ENCODE measurements around the gene RMND5B.
"Not testable (repeated sequence)": the region's sequence is repeated elsewhere in the genome, so short reads cannot be mapped to it uniquely, and the experiment has no call there.

Gene RMND5B

DNA sequence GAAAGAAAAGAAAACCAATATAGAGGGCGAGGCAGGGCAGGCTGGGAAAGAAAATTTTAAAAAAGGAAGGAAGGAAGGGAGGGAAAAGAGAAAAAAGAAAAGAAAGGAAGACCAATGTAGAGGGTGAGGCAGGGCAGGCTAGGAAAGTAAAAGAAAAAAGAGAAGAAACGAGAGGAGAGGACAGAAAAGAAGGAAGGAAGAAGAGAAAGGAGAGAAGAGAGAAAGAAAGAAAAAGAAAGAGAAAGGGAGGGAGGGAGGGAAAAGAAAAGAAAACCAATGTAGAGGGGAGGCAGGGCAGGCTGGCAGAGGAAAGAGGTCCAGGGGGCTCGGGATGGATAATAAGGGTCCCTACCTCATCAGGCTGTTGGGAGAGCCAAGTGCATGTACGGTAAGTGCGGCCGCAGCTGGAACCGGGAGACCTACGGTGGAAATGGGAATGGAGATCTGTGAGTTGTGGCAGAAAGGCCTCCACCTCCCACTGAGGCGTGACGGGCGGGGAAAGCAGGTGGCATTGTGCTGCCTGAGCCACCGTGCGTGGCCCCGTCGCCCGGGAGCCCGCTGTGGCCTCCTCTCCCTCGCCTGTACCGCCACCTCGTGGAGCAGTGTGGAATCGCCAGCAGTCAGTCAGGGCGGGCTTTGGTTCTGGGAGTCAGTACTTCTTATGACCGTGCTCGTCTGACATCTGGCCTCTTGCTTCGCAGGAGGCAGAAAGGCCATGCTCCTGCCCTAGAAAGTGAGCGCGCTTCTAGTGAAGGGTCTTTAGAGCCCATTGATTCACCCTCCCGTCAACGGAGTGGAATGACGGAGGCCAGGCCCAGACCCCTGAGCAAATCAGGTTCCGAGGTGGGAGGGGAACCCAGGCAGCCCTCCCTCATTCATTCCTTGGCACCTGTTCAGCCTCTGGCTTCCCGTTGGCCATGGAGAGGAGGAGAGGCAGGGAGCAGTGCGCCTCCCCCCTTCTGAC lies 33.2 kb downstream of the RMND5B start:
- DNase-seq (ENCODE audit: low read depth in 2 of 2, low spot score in 1 of 2): peak; percentile 74 to 95

DNA sequence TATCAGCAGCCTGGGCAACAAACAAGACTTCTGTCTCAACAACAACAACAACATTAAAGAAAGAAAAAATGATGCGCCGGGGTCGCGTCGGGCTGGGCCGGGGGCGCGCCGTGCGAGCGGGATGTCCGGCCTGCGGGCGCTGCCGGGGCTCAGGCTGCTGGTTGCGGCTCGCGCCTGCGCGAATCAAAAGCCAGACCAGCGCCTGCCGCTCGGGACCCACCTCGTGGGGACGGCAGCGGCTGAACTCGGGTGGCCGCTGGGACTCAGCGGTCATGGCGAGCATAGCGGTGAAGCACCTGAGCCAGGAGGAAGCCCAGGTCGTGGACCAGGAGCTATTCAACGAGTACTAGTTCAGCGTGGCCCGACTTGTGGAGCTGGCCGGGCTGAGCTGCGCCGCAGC lies 34.8 kb downstream of the RMND5B start:
- DNase-seq (ENCODE audit: low read depth in 2 of 2, low spot score in 1 of 2): no peak

GRCh38 chr5:178170455-178170854 lies 39.6 kb downstream of the RMND5B start:
- DNase-seq (ENCODE audit: low read depth in 2 of 2, low spot score in 1 of 2): no peak

GRCh38 chr5:178174456-178174855 lies 43.6 kb downstream of the RMND5B start:
- DNase-seq (ENCODE audit: low read depth in 2 of 2, low spot score in 1 of 2): no peak

- DNase-seq (ENCODE audit: low read depth in 2 of 2, low spot score in 1 of 2): no peak
These were observed 46.0 kb downstream of the RMND5B start for GRCh38 chr5:178176791-178177190.

- DNase-seq (ENCODE audit: low read depth in 2 of 2, low spot score in 1 of 2): no peak
These were observed 46.8 kb downstream of the RMND5B start for GRCh38 chr5:178177569-178177968.

GRCh38 chr5:178180141-178180863 lies 49.5 kb downstream of the RMND5B start:
- no peak for DNase-seq (ENCODE audit: low read depth in 2 of 2, low spot score in 1 of 2)

GRCh38 chr5:178182158-178182876 lies 51.5 kb downstream of the RMND5B start:
- DNase-seq (ENCODE audit: low read depth in 2 of 2, low spot score in 1 of 2): no peak

DNA sequence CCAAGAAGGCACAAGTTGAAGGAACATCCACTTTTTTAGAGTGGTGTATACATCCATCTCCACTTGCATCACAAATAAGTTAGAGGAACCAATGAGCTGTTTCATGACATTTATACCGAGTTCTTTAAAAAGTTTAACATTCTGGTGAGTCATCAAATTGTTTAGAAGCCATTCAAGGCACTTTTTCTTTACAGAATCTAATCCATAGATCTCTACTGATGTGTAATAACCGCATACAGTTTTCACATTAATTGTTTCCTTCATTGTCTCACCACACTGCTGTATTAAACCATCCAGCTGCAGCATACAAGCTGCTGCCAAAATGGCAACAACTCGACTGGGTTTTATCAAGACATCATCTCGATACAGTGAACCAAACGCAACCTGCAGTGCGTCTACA lies 55.6 kb downstream of the RMND5B start:
- DNase-seq (ENCODE audit: low read depth in 2 of 2, low spot score in 1 of 2): no peak

DNA sequence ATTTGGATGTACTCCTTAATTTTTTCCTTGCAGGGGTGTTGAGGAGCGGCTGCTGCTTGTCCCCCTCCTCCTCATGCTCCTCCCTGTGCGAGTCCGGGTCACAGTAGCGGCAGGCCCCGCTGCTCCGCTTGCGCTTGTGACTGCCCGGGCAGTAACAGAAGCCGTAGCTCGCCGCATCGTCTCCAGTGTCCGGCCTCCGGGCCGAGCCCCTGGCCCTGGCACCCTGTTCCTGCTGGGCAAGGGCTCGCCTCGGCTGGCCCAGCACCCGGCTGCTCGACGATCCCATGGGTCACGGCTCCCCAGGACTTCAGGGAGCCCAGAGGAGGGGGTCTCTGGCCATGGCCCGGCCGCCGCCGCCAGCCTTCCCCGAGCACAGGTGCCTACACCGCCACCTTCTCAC lies 56.2 kb downstream of the RMND5B start, which contains the start of gene GMCL2:
Gene GMCL2 (minus strand): TSS at position 358 of the 400 bp plus-strand sequence. CDS start 72 bp downstream, at position 286.
- no peak for DNase-seq (ENCODE audit: low read depth in 2 of 2, low spot score in 1 of 2)

GRCh38 chr5:178189433-178189832 lies 58.6 kb downstream of the RMND5B start:
- DNase-seq (ENCODE audit: low read depth in 2 of 2, low spot score in 1 of 2): no peak

DNA sequence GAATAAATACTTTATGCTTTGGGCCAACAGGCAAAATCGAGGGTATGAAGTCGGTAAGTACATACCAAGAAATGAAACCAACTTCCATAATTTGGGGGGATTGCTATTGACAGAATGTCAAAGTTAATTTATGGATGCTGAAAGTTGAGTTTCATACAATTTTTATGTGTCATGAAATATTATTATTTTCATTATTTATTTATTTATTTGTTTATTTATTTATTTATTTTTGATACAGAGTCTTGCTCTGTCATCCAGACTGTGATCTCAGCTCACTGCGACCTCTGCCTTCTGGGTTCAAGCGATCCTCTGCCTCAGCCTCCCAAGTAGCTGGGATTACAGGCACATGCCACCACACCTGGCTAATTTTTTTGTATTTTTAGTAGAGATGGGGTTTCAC lies 60.8 kb downstream of the RMND5B start:
- DNase-seq (ENCODE audit: low read depth in 2 of 2, low spot score in 1 of 2): no peak

DNA sequence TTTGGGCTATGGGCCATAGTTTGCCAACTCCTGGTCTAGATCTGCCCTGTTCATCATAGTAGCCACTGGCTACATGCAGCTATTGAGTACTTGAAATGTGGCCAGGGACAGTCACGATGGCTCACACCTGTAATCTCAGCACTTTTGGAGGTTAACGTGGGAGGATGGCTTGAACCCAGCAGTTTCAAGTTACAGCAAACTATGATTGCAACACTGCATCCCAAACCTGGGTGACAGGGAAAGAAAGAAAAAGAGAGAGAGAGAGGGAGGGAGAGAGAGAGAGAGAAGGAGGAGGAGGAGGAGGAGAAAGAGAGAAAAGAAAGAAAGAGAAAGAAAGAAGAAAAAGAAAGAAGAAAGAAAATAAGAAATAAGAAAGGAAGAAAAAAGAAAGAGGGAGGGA lies 61.4 kb downstream of the RMND5B start:
- DNase-seq (ENCODE audit: low read depth in 2 of 2, low spot score in 1 of 2): no peak

GRCh38 chr5:178192787-178193186 lies 62.0 kb downstream of the RMND5B start:
- DNase-seq (ENCODE audit: low read depth in 2 of 2, low spot score in 1 of 2): no peak

DNA sequence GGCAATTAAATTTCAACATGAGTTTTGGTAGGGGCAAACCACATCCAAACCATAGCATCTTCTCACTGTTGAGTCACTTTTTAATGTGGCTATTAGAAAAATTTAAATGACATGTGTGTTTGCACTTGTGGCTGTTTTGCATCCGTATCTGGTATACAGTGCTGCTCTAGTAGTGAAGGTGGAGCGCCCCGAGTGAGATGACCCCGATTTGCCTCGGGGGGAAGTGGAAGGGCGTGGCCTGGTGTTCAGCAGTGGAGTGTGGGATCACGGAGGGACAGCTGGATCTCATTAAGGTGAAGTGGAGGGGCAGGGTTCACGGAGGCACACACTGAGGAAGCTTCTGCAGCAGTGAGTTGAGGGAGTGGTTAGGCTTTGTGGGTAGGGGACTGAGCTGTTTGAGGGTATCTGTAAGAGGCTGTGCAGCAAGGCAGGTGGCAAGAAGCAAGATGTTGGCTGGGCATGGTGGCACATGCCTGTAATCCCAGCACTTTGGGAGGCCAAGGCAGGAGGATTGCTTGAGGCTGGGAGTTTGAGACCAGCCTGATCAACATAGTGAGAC lies 62.5 kb downstream of the RMND5B start:
- no peak for DNase-seq (ENCODE audit: low read depth in 2 of 2, low spot score in 1 of 2)

- DNase-seq (ENCODE audit: low read depth in 2 of 2, low spot score in 1 of 2): no peak
These were observed 63.2 kb downstream of the RMND5B start for GRCh38 chr5:178194026-178194425.

GRCh38 chr5:178196281-178196812 lies 65.5 kb downstream of the RMND5B start:
- DNase-seq (ENCODE audit: low read depth in 2 of 2, low spot score in 1 of 2): no peak

- no peak for DNase-seq (ENCODE audit: low read depth in 2 of 2, low spot score in 1 of 2)
These were observed 66.2 kb downstream of the RMND5B start for GRCh38 chr5:178196986-178197385.

- DNase-seq (ENCODE audit: low read depth in 2 of 2, low spot score in 1 of 2): not testable (repeated sequence)
These were observed 67.3 kb downstream of the RMND5B start for GRCh38 chr5:178198151-178198550.

GRCh38 chr5:178198706-178199105 lies 67.9 kb downstream of the RMND5B start:
- no peak for DNase-seq (ENCODE audit: low read depth in 2 of 2, low spot score in 1 of 2)
